K562 (cell line): ENCODE results near the gene NAXD. TPM values are rescaled to one million over a fixed set of nuclear protein-coding genes. Genes with fewer than 3 reads are reported as not detected.

Experiments
- ATAC-seq: fragments of 200-7000 bp; cut with Tn5 transposase; 3 replicates; pipeline ENCODE4 v1.9.1; 2020; ENCODE audit warnings: moderate library complexity
- BruUV-seq: library from RNA; stranded (reverse); fragments of 400-500 nt; replicated peaks from 2 replicates; lab custom pipeline; 2021; lab: Mats Ljungman, UMichigan
- CTCF ChIA-PET: fragments of 300-600 bp; formaldehyde crosslinking; extraction: SDS; loops from one replicate; lab custom pipeline; 2021; ENCODE audit warnings: low intra/inter-chr PET ratio; lab: Yijun Ruan, JAX
- POLR2A ChIA-PET: fragments of 300-600, 350-650 bp; sonication (Branson Sonifier 250); formaldehyde crosslinking; extraction: SDS; loops from one replicate; lab custom pipeline; 2021; ENCODE audit warnings: antibody characterized with exemption, inconsistent platforms; lab: Yijun Ruan, JAX
- DNase-seq, 4 experiments: peaks; one replicate each; pipeline versions ENCODE4 v3.0.0 to v3.0.0-alpha.2; 2011 to 2018; ENCODE audit warnings: low spot score in 3 of 4, mixed read lengths in 3 of 4; ENCODE audit errors: extremely low read depth in 1 of 4
- FAIRE-seq: peaks from 2 replicates; lab custom pipeline; 2011; peaks lifted over from hg19 to GRCh38; lab: Jason Lieb, UNC
- H2AFZ ChIP-seq: 2 replicates; pipeline ENCODE4 v1.6.0; 2011; ENCODE audit warnings: low read depth, low read length, control low read depth, inconsistent platforms
- H3K27ac ChIP-seq: fragments of 200-600 bp; 3 replicates; pipeline ENCODE4 v1.8.0; 2011; ENCODE audit warnings: low read depth, mild to moderate bottlenecking, control low read depth, inconsistent platforms, low read length, moderate library complexity, mixed read lengths; ENCODE audit errors: extremely low read depth
- H3K27me3 ChIP-seq, 2 experiments: fragments of 300-600 bp in 1 of 2; 2 replicates in 1 of 2; 3 replicates in 1 of 2; pipeline versions ENCODE4 v1.6.0 to v1.8.0; 2011; ENCODE audit warnings: inconsistent platforms in 2 of 2, low read length in 2 of 2, mild to moderate bottlenecking in 1 of 2, mixed read lengths in 1 of 2, moderate library complexity in 1 of 2; ENCODE audit not compliant: control insufficient read depth in 2 of 2, insufficient read depth in 2 of 2
- H3K36me3 ChIP-seq: fragments of 300-600 bp; 3 replicates; pipeline ENCODE4 v1.8.0; 2011; ENCODE audit warnings: mild to moderate bottlenecking, low read length, inconsistent platforms; ENCODE audit not compliant: control insufficient read depth, insufficient read depth
- H3K4me1 ChIP-seq, 2 experiments: fragments of 200-600 bp in 1 of 2; replicated peaks in 1 of 2; 2 replicates in 1 of 2; 3 replicates in 1 of 2; pipeline versions ENCODE4 v1.5.1 to v1.8.0; 2011; ENCODE audit warnings: inconsistent platforms in 2 of 2, low read length in 2 of 2, mild to moderate bottlenecking in 1 of 2, mixed read lengths in 1 of 2, moderate library complexity in 1 of 2; ENCODE audit not compliant: control insufficient read depth in 2 of 2, insufficient read depth in 2 of 2
- H3K4me2 ChIP-seq: 2 replicates; pipeline ENCODE4 v1.6.1; 2011; ENCODE audit warnings: low read length, control low read depth, inconsistent platforms, mixed read lengths; ENCODE audit not compliant: insufficient read depth
- H3K4me3 ChIP-seq: fragments of 200-600 bp; sonication (generic), shearing (Covaris generic); 2 replicates; pipeline ENCODE4 v1.5.1; 2016; ENCODE audit warnings: control low read depth, inconsistent platforms
- H3K79me2 ChIP-seq: fragments of 200-600 bp; 3 replicates; pipeline ENCODE4 v1.8.0; 2011; ENCODE audit warnings: low read length, inconsistent platforms; ENCODE audit not compliant: control insufficient read depth, insufficient read depth
- H3K9ac ChIP-seq, 2 experiments: 2 replicates each; pipeline versions ENCODE4 v1.6.0 to v1.6.1; 2011; ENCODE audit warnings: low read depth in 2 of 2, low read length in 2 of 2, control low read depth in 1 of 2, inconsistent platforms in 1 of 2, mild to moderate bottlenecking in 1 of 2, mixed read lengths in 1 of 2; ENCODE audit not compliant: insufficient read depth in 1 of 2
- H3K9me1 ChIP-seq: one replicate; pipeline ENCODE4 v1.6.0; 2011; ENCODE audit warnings: inconsistent platforms, mild to moderate bottlenecking, low read length, moderate library complexity; ENCODE audit not compliant: control insufficient read depth, insufficient read depth
- H3K9me3 ChIP-seq: replicated peaks from 2 replicates; pipeline ENCODE4 v1.5.1; 2011; ENCODE audit warnings: low read depth, low read length, inconsistent platforms; ENCODE audit not compliant: control insufficient read depth, insufficient read depth
- H4K20me1 ChIP-seq: replicated peaks from 2 replicates; pipeline ENCODE4 v1.6.1; 2011; ENCODE audit warnings: low read length, inconsistent platforms, mixed read lengths; ENCODE audit not compliant: control insufficient read depth, insufficient read depth
- GABPB2 ChIP-seq: fragments of 250-450 bp; sonication (Bioruptor Pico); conservative IDR thresholded peaks from 2 replicates; pipeline ENCODE4 v1.5.1; 2021; ENCODE audit warnings: mild to moderate bottlenecking
- HDAC1 ChIP-seq, 2 experiments: fragments of 450-650 bp; IDR thresholded peaks; 2 replicates each; pipeline ENCODE4 v1.6.1; 2016 to 2017; ENCODE audit warnings: inconsistent platforms in 1 of 2, mild to moderate bottlenecking in 1 of 2, moderate library complexity in 1 of 2
- HEY1 ChIP-seq: fragments of 250-450 bp; sonication (Bioruptor Pico); IDR thresholded peaks from 2 replicates; pipeline ENCODE4 v1.5.0; 2020; ENCODE audit warnings: mild to moderate bottlenecking, moderate library complexity, borderline replicate concordance
- IFI16 ChIP-seq: fragments of 250-450 bp; sonication (Bioruptor Pico); IDR thresholded peaks from 2 replicates; pipeline ENCODE4 v2.1.2; 2022; ENCODE audit warnings: mild to moderate bottlenecking, inconsistent platforms
- RNF2 ChIP-seq: sonication (generic); IDR thresholded peaks from 2 replicates; pipeline ENCODE4 v1.6.1; 2016
- SMARCA4 ChIP-seq: fragments of 450-650 bp; IDR thresholded peaks from 2 replicates; pipeline ENCODE4 v1.6.1; 2016
- TEAD4 ChIP-seq, 2 experiments: sonication (generic) in 1 of 2; formaldehyde crosslinking in 1 of 2; IDR thresholded peaks; 2 replicates each; pipeline versions ENCODE4 v1.6.1 to v1.8.0; 2012 to 2022; ENCODE audit warnings: borderline replicate concordance in 1 of 2, inconsistent platforms in 1 of 2, low read length in 1 of 2, mild to moderate bottlenecking in 1 of 2, missing genetic modification reagents in 1 of 2
- ZNF239 ChIP-seq: fragments of 250-450 bp; sonication (Bioruptor Pico); IDR thresholded peaks from 2 replicates; pipeline ENCODE4 v1.4.0; 2020; ENCODE audit warnings: mild to moderate bottlenecking
- WGBS: fragments of 100-300 bp; shearing (Covaris generic); methylation state at CpG from one replicate; pipeline ENCODE4 v1.1.6; 2016; ENCODE audit warnings: low coverage, mixed read lengths; ENCODE audit not compliant: insufficient coverage; ENCODE audit errors: missing lambda C conversion rate; 5-methylcytosine and 5-hydroxymethylcytosine counted together
- in situ Hi-C: fragments of 300-500 bp; cut with MboI; formaldehyde crosslinking; loops from 4 replicates; pipeline ENCODE4 v1.15.0; 2018; ENCODE audit warnings: inconsistent platforms, mixed read lengths
- intact Hi-C: fragments of 100-400 bp; cut with micrococcal nuclease; formaldehyde crosslinking; loops from 2 replicates; pipeline ENCODE4 v1.14.2; 2022
- polyA plus RNA-seq, 8 experiments: library from polyadenylated mRNA; depleted of rRNA in 4 of 8; stranded (reverse) in 5 of 8; unstranded in 3 of 8; fragments of >200 nt; fragmentation: Nextera tagmentation in 2 of 8; fragmentation: Illumina TruSeq in 1 of 8; extraction: Ambion mirVana in 2 of 8; extraction: Trizol in 1 of 8; gene quantifications; 2 replicates each; pipeline versions ENCODE4 v1.2.1 to v1.2.3, GENCODE V29; 2011 to 2014; ENCODE audit warnings: inconsistent platforms in 1 of 8, missing spikeins in 1 of 8
- total RNA-seq, 7 experiments: library from RNA; depleted of rRNA in 6 of 7; stranded (reverse); fragments of >200 nt in 6 of 7; fragmentation: Illumina TruSeq in 2 of 7; extraction: Trizol in 2 of 7; gene quantifications; 2 replicates each; pipeline versions ENCODE4 v1.2.1 to v1.2.3, GENCODE V29; 2011 to 2021; ENCODE audit warnings: low replicate concordance in 1 of 7
- TF ChIP-seq, protein P1 (sequence below): sonication (generic); formaldehyde crosslinking; IDR thresholded peaks from 2 replicates; pipeline ENCODE4 v1.8.0; 2022; ENCODE audit warnings: missing genetic modification reagents, mild to moderate bottlenecking, borderline replicate concordance

The NAXD gene
- total and polyA plus RNA-seq, 9 of the 15 experiments (the other 6 are each of a cell fraction or from before 2014, with no cell fraction given), result 0.59 to 20.6 (median 13.0) TPM

GRCh38 chr13:110684388-110685056 lies 69.2 kb downstream of the NAXD start (continued):
- TF ChIP-seq, protein P1, sequence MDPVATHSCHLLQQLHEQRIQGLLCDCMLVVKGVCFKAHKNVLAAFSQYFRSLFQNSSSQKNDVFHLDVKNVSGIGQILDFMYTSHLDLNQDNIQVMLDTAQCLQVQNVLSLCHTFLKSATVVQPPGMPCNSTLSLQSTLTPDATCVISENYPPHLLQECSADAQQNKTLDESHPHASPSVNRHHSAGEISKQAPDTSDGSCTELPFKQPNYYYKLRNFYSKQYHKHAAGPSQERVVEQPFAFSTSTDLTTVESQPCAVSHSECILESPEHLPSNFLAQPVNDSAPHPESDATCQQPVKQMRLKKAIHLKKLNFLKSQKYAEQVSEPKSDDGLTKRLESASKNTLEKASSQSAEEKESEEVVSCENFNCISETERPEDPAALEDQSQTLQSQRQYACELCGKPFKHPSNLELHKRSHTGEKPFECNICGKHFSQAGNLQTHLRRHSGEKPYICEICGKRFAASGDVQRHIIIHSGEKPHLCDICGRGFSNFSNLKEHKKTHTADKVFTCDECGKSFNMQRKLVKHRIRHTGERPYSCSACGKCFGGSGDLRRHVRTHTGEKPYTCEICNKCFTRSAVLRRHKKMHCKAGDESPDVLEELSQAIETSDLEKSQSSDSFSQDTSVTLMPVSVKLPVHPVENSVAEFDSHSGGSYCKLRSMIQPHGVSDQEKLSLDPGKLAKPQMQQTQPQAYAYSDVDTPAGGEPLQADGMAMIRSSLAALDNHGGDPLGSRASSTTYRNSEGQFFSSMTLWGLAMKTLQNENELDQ (CRISPR knock-in tag), result no peak
- TF ChIP-seq HEY1 (CRISPR knock-in tag) (no peak), HDAC1 (IDR thresholded peaks at IDR 0.05) (no peak), IFI16 (CRISPR knock-in tag) (no peak), RNF2 (no peak), ZNF239 (CRISPR knock-in tag) (no peak), GABPB2 (CRISPR knock-in tag) (no peak)

- Histone ChIP-seq H3K4me2 (no peak overlapping the region), H3K4me3 (no peak overlapping the region)
- no peak for TF ChIP-seq TEAD4 (IDR thresholded peaks at IDR 0.05; ENCODE audit: low read length)
- TF ChIP-seq TEAD4 (CRISPR knock-in tag; IDR thresholded peaks at IDR 0.05; ENCODE audit: borderline replicate concordance), result no peak
- TF ChIP-seq SMARCA4, result no peak
- TF ChIP-seq, all 486 proteins: peak for 0
- peaks cover 57% of the 10 kb centered on the region; the same call in 2 of the 3 replicates for H3K36me3 ChIP-seq
- POLR2A ChIA-PET, result no interaction called here
- H3K9me3 ChIP-seq, result no peaks in the 10 kb centered on the region
- H3K9me1 ChIP-seq, result no peaks in the 10 kb centered on the region
- H3K4me1 ChIP-seq, result no peaks in the 10 kb centered on the region
- DNase-seq (no peak), FAIRE-seq (no peak), ATAC-seq (no peak)
- BruUV-seq, result no TSS peak
- in situ Hi-C loops, result no loop called here
- intact Hi-C loops, result no loop called here
- no peaks in the 10 kb centered on the region for H4K20me1 ChIP-seq
- no peaks in the 10 kb centered on the region for H3K79me2 ChIP-seq
- no peak overlapping the region for H3K9ac ChIP-seq
- H3K27ac ChIP-seq, result no peak overlapping the region
- no peaks in the 10 kb centered on the region for H3K27me3 ChIP-seq
- CTCF ChIA-PET, result no interaction called here
- WGBS, result 95% methylated on average over 11 of the region's 11 CpGs
- H2AFZ ChIP-seq, result no peak overlapping the region
Measured at GRCh38 chr13:110685305-110686020, 70.1 kb downstream of the NAXD start.
